Nucleus accumbens (tissue), 56 donors: Measurements from ENCODE around the gene DUSP3.

ENCODE experiments used
- DNase-seq, 56 donors: peaks; one replicate each; lab custom pipeline; 2025; lab: John Stamatoyannopoulos, UW

Gene DUSP3

DNA sequence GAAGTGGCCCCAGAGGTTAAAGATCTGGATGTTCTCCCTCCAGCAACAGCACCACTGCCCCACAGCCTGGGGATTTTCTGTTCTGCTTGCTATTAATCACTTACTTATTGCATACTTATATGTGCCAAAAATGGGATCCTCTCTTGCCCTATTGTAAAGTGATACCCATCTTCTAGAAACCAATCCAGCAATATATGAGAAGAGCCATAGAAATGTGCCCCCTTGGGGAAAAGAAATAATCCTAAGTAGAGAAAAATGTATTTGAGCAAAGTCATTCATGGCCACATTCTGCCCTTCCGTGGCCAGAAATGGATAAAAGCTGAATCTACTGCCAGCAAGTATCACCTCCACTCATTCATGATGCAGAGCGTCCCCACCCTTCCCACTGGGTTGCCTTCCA lies 41.1 kb downstream of the DUSP3 start:
- no peak for DNase-seq

DNA sequence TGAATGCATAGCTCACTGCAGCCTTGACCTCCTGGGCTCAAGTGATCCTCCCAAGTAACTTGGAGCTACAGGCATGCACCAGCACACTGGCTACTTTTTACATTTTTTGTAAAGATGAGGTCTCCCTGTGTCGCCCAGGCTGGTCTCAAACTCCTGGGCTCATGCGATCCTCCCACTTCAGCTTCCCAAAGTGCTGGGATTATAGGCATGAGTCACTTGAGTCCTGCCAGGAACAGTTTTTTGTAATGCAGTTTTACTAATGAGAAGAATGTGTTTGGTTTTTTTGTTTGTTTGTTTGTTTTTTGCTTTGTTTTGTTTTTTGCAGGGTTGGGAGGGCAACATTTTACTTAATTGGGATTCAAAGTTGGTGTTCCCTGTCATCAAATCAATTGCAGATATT lies 42.4 kb downstream of the DUSP3 start:
- no peak for DNase-seq

DNA sequence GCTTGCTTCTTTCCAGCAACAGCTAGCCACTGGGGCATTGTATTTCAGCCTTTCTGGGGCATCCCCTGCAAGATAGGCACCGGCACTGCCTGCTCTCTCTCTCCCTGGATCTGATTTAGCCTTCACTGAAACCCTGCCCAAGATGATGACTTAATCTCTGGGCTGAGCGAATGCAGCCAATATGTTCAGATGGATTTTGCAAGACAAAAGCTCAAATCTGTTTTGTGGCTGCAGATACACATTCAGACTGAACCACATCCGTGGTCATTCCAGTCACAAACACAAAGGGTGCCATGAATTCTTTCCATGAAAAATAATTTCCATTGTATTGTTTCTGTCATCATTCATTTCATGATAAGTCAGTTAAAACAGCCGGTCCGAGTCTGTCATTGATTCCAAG lies 44.4 kb downstream of the DUSP3 start:
- DNase-seq = no peak

DNA sequence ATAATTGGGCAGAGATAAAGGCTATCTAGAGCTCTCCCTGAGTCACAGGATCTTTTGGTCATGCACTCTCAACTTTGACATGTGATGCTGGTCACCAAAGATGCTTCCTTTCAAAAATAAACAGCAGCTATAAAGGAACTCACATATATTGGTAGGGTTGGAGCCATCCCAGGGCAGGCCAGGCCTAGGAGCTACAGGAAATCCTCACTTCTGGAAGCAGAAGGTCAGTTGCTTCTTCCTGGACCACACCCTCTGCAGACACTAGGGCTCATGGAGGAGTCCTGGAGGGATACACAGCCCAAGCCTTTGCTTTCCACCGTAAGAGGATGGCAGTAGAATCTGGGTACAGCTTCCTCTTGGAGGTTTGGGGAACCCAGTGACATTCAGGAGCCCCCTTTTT lies 44.8 kb downstream of the DUSP3 start:
- DNase-seq = no peak

DNA sequence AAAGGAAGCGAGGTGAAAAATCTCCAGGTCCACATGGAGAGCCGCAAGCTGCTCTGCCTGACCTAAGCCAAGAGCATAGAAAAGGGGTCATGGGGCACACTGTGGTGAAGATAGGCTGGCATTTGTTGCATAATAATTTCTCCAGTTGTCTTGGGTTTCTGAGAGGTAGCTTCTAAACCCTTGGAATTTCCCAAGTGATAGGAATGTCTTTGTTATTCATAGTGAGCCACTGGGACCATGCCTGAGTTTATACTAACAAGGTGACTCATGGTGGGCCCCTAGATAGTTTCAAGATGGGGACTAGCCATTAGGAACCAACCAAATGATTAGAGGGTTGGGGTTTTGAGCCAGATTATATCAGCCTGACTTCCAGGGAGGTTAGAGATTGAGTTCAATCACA lies 45.8 kb downstream of the DUSP3 start:
- DNase-seq = no peak

DNA sequence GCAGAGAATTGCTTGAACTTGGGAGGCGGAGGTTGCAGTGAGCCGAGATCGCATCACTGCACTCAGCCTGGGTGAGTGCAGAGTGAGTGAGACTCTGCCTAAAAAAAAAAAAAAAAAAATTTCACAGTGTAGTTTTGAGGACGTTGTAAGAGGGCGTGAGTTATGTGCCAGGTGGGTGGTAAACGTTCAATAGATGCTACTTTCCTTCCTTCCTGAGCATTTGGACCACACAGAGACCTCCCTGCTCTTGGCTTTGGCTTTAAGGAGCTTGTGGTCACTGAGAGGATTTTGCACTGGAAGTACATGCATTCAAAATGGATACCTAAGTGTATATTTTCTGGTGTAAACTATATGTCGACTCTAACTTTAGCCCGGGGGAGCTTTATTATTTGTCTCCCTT lies 50.7 kb downstream of the DUSP3 start:
- no peak for DNase-seq

DNA sequence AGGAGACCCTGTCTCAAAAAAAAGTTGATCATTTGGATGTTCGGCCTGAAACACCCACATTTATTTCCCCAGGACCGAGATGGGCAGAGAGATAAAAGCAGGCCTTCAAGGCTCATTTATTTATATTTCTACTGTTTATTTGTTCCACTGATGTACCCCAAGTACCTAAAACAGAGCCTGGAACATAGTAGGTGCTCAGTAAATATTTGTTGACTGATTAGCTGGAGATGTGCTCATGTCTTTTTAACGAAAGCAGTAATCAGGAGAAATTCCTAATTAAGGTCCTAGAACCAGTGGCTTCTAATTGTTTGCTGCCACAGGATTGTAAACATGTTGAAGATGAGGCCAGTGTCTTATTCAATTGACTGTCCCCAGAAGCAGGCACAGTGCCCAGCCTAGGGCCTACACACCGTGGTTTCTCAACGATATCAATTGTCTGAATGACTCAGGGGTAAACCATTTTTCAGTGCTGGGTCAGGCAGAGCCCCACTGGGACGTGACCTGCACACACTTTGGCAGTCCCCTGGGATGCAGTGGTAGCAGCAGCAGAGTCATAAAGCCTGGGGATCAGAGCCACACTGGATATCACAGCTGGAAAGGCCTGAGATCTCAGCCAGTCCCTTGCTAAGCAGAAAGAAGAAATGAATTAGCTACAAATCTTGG lies 54.9 kb downstream of the DUSP3 start:
- DNase-seq = no peak

DNA sequence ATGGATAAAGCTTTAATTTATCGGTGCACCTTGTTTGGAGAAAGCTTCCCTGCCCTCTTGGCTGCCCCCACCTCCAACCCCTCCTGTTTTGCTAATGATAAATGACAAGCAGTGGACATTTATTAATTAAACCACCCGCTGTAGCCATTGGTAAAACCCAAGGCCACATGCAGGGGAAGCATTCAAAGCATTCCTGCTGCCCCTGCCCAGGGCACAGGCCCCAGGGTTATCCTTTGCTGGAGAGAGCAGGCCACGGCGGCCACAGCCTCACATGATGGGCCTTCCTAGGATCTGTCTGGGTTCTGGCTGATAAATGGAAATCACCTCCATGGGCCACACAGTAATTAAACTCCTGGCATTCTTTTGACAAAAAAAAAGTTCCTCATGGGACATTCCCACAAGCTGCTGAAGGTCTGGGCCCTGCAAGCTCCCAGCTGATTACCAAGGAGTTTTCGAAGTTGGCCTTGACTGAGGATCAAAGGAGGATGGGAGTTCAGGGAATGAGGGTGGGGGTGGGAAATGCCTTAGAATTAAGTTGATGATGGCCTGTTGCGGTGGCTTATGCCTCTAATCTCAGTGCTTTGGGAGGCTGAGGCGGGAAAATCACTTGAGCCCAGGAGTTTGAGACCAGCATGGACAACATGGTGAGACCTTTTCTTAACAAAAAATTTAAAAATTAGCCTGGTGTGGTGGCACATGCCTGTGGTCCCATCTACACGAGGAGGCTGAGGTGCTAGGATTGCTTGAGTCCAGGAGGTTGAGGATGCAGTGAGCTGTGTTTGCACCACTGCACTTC lies 55.7 kb downstream of the DUSP3 start:
- DNase-seq = no peak

DNA sequence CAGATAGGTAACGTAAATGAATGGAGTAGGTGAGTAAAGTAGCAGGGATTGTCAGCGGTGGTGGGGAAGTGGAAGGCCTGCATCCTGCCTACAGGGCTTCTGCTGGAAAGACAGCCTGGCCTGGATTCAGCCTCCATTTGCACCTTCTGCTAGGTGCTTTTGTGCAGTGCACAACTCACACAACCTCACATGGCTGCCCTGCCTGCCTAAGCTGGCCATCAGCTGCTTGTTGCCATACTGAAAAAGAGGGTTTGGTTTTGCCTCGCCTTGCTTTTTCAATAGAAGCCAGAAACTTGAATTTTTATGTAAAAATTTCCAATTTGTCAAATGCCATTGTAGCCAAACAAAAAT lies 56.5 kb downstream of the DUSP3 start:
- DNase-seq = no peak

DNA sequence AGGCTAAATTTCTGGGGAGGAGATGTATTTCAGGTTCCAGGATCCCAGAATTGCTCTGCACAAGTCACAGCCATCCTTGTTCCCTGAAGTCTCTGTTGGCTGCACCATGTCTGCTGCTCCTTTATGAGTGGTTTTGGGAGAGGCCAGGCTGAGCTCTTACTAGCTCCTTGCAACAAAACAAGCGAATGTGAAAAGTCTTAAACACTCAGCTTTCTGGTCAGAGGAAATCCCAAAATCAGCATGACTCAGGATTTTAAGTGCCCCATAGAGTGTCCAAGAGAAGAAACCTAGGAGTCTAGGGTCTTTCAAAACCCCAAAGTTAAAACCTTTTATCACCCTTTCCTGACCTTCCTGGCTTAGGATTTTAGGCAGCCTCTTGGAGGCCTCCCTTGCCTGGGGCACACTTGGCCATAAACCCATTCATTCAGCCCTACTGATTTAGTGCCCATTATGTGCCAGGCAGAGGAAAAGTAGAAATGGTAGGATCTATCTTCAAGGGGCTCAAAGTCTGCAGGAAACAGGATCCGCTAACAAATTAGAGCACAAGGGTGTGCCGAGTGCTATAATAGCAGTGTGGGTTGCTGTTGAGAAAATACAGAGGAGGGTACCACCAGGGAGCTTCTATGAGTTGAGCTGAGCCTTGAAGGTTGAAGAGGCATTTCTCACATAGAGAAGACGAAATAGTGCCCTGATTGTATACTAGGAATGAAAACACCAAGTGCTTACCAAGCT lies 57.1 kb downstream of the DUSP3 start:
- DNase-seq = no peak

DNA sequence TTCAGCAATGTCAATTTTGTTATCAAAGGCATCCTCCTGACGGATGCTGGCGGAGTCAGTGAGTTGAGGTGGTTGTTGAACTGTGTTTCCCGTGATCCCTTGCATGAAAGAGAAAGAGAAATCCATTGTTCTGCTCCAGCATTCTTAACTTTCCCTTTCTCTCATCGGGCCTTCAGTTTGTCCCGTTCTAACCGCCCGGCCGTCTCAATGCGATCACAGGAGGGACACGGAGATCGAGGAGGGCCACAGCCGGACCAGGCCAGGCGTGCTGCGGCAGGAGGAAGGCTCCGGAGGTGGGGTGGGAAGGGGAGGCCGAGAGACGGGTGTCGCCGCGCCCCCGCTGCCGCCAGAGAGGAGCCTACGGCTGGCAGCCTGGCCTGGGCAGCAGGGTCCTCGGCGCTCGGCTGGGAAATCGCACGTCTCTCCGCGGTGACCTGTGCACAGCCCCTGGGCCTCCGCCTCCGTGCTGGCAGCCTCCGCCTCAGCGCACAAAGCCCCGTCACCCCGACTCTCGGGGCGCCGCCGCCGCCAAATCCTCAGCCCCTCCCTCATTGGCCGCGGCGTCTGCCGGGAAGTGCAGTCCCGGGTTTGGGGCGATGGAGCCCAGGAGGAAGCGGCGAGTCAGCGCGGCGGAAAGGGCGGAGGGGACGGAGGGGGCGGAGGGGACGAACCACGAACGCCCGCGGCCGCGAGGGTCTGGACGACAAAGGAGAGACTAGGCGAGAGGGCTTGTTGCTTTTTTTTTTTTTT lies 58.3 kb downstream of the DUSP3 start:
- DNase-seq = peak in 54 of 56 donors; percentile 18 to 86 (median 70)

DNA sequence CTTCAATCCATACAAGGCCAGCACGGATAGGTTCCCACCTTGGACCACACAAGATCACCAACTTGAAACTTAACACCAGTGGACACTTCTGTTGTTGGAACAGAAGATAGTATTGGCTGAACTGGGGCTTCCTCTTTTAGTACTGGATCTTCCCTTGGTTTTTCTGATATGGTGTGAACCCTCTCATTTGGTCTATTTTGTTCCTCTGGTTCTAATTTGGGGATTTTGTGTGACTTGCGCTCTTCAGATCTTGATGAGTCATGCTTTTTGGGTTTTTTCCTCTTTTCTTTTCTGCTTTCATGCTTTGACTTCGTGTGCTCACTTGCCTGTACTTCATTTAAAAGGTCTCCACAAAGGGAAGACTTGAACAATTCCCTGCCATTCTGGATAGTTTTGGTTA lies 59.2 kb downstream of the DUSP3 start:
- DNase-seq = no peak

DNA sequence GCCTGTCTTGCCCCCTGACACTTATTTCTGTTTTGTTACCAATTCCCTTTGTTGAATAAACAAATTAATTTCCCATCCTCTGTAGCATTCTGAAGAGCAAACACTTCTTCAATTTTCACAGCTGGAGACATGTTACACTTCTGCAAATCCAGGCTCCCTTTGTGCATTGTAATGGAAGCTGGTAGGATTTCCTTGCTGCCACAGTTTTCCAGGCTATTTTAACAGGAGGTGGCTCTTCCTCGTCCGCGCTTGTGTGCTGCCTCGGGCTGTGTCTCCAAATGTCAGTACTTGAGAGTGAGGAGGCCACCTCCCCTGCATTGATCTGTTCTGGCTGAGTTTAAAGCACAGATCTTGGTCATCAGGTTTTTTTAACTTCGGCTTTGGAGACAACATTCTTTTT lies 60.2 kb downstream of the DUSP3 start:
- DNase-seq = no peak

DNA sequence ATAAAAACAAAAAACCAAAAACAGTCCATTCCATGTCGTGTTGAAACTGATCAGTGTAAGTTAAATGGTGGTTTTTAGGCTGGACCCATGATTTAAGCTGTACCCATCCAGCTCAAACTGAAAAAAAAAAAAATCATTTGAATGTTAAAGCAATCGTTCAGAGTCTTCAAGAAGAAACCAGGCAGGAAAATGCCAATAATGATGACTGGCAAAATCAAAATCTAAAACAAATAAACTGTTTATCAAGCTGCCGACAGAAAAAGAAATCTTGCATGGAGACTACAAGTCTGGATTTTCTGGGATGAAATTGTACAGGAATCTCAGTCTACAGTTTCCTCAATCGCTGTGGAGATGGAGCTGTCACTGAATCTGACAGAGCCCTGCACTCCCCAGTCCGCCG lies 60.9 kb downstream of the DUSP3 start:
- DNase-seq = no peak
